Dermis microvascular lymphatic vessel endothelial cell (primary cell): Measurements from ENCODE around the gene SP110. TPM values are rescaled to one million over a fixed set of nuclear protein-coding genes. Genes with fewer than 3 reads are reported as not detected.
A peak's percentile ranks its signal among the peaks of the same experiment; 100 is the strongest.

Source experiments
- DNase-seq, 2 donors: peaks; one replicate each; pipeline versions ENCODE4 v3.0.0 to v3.0.0-alpha.2; 2010; ENCODE audit warnings: low read depth in 2 of 2
- total RNA-seq: library from RNA; depleted of rRNA; stranded (reverse); fragments of >200 nt; gene quantifications from 2 replicates; pipeline ENCODE4 v1.2.1, GENCODE V29; 2014

Gene SP110
- total RNA-seq, 1 donor from 2014 or later, result 1.8 TPM

- peak; percentile 80 to 94 for DNase-seq
These were observed 49.3 kb downstream of the SP110 start for GRCh38 chr2:230170532-230170931.

DNA sequence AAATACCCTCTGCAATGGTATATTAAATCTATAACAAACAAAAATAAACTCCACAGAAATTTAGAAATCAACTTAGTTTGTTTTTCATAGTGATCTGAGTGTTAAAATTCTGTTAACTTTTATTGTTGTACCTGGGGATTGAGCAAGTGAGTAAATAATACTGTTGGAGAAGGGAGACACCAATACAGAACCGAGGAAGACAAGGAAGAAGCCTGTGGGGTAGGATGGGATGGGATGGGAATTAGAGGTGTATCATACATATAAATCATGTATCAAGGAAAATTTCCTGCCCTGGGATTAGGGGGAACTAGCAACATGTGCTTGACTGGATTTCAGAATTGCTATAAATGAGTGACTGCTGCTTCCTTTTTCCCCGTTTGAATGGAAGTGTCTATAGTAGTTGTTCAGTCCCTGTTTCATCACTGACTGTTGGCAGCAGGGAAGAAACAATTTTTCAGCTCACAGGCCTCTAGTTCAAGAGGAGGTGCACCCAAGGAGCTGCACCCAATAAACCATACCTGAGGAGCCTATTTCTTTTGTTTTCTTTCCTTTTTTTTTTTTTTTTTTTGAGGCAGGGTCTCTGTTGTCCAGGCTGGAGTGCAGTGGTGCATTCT is 53.1 kb downstream of the SP110 start:
- DNase-seq, result no peak

DNA sequence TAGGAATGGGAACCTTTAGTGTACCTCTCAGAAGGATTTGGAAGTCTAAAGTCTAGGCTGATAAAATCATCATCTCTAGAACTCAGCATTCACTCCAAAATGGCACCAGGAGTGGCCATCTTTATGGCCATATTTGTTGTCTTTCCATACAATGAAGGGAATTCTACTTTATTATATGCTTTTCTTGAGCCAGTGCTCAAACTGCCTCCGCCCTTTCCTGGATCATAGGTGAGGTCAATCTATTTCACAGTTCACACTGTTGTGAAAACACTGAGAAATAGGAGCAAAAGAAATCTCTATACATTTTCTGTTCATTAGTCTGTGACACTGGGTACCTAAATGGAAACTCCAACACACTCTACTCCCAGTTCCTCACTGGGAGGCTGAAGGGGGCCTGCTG is 55.6 kb downstream of the SP110 start:
- DNase-seq, result no peak

GRCh38 chr2:230162981-230163380 is 56.8 kb downstream of the SP110 start:
- no peak for DNase-seq

DNA sequence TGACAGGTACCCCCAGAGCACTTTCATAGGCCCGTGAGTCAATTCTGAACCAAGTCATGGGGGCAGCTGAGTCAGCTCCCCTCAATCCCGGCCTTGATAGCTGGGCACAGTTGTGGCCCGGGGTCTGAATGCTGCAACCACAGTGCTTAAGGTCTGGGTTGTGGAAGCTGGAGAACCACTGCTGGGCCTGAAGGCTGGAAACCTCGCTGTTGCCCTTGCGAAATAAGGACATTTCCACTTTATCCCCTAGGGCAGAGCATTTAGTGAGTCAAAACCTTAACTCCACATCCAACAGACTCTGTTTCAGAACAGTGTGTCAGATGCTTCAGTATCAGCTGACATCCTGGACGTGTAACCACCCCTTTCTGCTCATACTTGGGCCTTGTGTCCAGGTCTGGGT is 58.6 kb downstream of the SP110 start:
- no peak for DNase-seq

DNA sequence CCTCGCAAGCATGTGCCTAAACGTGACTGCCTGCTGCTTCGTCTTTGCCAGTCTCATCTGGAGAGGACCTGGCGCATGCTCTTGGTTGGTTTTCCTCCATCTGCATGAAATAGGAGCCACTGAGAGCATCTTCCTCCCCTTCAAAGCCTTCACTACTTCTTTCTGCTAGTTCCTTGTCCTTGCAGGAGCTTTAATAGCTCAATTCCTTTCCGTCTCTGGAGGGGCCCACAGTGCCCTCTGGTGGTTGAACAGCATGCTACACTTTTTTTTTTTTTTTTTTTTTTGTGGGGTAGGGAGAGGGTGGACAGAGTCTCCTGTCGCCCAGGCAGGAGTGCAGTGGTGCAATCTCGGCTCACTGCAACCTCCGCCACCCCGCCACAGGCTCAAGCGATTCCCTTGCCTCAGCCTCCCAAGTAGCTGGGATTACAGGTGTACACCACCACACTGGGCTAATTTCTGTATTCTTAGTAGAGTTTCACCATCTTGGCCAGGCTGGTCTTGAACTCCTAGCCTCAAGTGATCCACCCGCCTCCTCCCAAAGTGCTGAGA is 59.6 kb downstream of the SP110 start:
- peak; percentile 14 to 39 for DNase-seq

DNA sequence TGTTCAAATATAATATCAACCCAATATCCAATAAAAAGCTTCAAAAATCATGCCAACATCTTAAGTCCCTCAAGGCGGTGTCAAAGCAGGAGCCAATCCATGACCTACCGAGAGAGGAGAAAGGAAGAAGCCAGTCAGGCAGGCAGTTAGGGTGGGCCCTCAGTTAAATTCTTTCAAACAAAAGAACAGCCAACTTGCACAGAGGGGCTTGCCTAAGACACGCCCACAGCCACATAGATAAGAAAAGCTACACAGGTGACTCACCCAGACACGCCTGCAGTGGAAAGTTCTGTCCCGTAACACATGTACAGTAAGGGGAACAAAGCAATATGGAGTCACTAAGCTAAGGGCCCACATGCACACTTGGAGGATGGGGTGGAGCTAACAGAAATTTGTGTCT is 61.3 kb downstream of the SP110 start:
- no peak for DNase-seq

GRCh38 chr2:230156782-230157699 is 62.7 kb downstream of the SP110 start:
- DNase-seq, result no peak

- no peak for DNase-seq
These were observed 64.4 kb downstream of the SP110 start for GRCh38 chr2:230155359-230155758.

DNA sequence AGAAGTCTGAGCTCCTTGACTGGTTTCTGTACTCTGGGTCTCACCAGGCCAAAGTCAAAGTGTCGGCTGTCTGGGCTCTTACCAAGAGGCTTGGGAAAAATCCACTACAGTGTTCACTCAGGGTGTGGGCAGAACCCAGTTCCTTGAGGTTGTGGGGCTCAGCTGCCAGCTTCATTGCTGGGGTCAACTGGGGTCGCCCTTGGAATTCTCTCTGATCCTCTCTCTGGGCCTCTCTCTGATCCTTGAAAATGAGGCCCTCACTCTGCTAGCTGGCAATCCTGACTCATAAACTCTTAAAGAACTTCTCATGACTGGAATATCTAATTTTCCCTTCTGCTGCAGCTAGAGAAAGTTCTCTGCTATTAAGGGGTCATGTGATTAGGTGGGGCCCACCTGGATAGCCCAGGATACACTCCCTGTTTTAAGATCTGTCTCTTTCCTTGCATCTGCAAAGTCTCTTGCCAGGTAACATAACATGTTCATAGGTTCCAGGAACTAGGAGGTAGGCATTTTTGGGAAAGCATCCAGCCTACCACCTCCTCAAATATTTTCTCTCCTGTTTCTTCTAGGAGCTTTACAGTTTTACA is 66.3 kb downstream of the SP110 start:
- DNase-seq, result no peak

DNA sequence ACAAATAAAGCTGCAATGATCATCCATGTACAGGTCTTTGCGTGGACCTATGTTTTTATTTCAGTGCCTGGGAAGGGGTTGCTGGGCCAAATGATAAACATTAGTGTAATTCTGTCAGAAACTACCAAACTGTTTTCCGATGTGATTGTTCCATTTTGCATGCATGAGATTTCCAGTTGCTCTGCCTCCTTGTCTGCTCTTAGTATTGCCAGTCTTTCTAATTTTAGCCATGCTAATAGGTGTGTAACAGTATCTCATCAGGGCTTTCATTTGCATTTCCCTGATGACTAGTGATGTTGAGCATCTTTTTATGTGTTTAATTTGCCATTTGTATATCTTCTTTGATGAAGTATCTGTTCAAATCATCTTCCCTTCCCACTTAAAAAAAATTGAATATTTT is 67.5 kb downstream of the SP110 start:
- no peak for DNase-seq

DNA sequence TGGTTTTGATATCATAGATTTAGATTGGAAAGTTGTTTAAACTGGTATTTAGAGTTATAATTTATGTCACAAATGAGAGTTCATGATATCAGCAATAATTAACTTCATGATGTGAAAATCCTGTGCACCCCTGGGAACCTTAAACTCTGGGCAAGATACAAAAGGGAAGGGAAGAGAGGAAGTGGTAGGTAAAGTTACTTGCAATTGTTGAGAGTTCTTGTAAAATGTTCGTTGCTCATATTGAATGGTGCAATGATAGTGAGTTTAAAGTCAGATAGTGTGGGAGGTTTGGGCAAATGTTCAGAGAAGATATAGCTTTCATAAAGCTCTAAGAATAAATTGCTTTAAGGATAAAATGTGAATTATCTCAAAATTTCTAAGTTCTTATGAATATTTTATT is 75.4 kb downstream of the SP110 start:
- no peak for DNase-seq

DNA sequence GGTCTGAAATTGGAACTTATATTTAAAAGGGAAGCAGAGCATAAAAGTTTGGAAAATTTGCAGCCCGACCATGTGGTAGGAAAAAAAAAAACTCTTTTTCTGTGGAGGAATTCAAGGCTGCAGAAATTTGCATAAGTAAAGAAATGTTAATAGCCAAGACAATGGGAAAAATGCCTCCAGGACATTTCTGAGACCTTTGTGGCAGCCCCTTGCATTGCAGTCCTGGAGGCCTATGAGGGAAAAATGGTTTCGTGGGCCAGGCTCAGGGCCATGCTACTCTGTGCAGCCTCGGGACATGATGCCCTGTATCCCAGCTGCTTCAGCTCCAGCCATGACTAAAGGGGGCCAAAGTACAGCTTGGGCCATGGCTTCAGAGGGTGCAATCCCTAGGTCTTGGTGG is 79.1 kb downstream of the SP110 start:
- DNase-seq, result no peak

DNA sequence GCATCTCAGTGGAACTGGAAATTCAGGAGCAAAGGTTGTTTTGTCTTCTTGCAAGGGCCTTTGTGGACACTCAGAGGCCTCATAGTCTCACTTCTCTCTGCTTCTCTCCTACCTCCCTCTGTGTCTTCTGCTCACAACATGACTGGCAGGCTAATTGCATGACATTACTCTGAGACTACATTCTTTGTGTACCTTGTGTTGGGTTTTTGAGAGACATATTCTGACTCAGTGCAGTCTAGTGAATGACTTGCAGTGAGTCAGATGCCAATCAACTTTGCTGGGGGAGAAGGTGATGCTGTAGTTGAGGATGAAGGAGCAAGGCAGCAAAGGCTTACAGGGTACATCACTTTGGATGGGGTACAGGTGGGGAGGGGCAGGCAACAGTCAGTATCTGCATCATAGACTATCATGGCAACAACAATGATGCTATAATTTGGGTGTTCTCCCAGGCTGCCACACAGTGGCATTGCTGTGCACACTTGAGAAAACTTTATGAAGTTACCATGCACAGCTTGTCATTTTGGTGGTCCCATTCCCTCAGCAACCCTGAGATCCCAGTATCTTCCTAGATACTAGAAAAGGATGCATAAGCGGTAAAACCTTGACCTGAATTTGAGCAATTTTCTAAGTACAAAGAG is 81.8 kb downstream of the SP110 start:
- no peak for DNase-seq

GRCh38 chr2:230135130-230135525 is 84.7 kb downstream of the SP110 start:
- no peak for DNase-seq

GRCh38 chr2:230134496-230135129 is 85.2 kb downstream of the SP110 start:
- DNase-seq, result peak in 1 of 2 donors; percentile 80

- DNase-seq, result no peak
These were observed 88.4 kb downstream of the SP110 start for GRCh38 chr2:230131366-230131765.

GRCh38 chr2:230130668-230131364 is 89.0 kb downstream of the SP110 start:
- DNase-seq, result peak; percentile 20 to 71

DNA sequence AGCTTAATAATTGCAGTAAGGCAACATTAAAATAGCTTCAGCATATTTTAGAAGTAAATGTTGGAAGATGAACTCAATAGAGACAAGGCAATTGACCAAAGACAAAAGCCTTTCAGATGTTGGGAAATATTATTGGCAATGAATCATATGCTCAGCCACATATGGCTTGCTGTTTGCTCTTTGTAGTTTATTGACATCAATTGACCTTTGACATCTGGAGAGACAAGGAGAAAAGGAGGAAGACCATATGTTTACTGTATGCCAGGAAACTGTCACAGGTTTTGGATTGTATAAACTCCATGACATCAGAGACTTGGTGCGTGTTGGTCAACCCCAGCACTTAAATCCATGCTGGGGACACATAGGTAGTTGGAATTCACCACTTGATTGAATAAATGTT is 90.4 kb downstream of the SP110 start:
- no peak for DNase-seq

DNA sequence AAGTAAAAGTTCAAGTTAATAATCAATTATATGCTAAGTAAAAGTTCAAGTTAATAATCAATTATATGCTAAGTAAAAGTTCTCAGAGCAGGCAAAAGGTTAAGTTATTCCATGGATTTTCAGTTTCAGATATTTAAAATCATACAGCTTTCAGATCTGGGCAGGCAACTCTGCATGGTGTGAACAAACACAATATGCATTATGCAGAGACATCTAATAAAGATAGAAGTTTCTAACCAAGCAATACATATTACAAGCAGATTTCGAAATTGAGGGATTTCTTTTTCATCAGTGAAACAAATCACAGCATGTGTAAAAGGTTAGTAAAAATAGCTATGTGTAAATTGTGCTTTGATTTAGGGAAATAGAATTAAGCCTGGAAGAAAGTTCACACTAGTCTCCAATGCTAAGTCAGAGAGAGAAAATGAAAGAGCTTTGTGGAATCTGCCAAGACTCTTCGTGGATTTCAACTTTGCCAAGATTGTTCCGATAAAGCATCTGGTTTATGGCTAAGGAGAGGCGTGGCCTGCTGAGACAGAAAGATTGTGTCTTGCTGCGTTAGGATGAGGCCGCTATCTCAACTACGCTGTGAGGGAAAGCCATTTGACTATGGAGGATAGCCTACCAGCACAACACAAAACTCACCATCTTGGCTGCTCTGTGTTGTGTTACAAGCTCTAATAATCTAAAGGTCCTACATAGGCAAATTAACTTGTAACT is 91.0 kb downstream of the SP110 start:
- no peak for DNase-seq
